SK-N-SH (cell line): ENCODE measurements around the gene ARMC9.

ENCODE experiments used
- EZH2phosphoT487 ChIP-seq: fragments of 200-600 bp; sonication (generic); IDR thresholded peaks from 2 replicates; pipeline ENCODE4 v1.6.1; 2017; ENCODE audit warnings: low read depth, mixed run types, mild to moderate bottlenecking, antibody characterized with exemption, moderate library complexity, borderline replicate concordance
- FOXJ3 ChIP-seq: sonication (generic); formaldehyde crosslinking; IDR thresholded peaks from 2 replicates; pipeline ENCODE4 v1.5.1; 2020; ENCODE audit warnings: mild to moderate bottlenecking, missing genetic modification reagents
- POLR2AphosphoS5 ChIP-seq: IDR thresholded peaks from 2 replicates; pipeline ENCODE4 v1.6.1; 2012; ENCODE audit warnings: low read depth, low read length
- SMC3 ChIP-seq: IDR thresholded peaks from 2 replicates; pipeline ENCODE4 v1.6.1; 2012; ENCODE audit warnings: low read depth, low read length, improper control_type of control experiment
- TF ChIP-seq, protein P1 (sequence below): IDR thresholded peaks from 2 replicates; pipeline ENCODE4 v1.4.0; 2012; ENCODE audit warnings: low read depth, borderline replicate concordance

DNA sequence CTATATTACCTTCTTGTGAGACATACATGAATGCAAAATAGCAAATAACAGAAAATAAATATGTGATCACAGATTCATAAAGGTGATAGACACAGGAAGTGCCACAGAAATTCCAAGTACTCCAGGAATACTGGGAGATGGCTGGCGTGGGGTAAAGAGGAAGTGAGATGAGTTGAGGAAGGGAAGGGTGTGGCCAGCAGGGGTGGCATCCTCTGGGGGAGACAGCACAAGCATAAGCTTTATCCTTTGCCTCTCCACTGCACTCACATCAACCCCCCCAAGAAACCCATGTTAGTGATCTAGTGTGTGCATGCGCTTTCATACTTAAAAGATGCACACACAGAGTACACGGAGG lies 102.3 kb downstream of the ARMC9 start:
- TF ChIP-seq FOXJ3 (no peak), EZH2phosphoT487 (no peak), POLR2AphosphoS5 (no peak), SMC3 (no peak)
- TF ChIP-seq, protein P1, sequence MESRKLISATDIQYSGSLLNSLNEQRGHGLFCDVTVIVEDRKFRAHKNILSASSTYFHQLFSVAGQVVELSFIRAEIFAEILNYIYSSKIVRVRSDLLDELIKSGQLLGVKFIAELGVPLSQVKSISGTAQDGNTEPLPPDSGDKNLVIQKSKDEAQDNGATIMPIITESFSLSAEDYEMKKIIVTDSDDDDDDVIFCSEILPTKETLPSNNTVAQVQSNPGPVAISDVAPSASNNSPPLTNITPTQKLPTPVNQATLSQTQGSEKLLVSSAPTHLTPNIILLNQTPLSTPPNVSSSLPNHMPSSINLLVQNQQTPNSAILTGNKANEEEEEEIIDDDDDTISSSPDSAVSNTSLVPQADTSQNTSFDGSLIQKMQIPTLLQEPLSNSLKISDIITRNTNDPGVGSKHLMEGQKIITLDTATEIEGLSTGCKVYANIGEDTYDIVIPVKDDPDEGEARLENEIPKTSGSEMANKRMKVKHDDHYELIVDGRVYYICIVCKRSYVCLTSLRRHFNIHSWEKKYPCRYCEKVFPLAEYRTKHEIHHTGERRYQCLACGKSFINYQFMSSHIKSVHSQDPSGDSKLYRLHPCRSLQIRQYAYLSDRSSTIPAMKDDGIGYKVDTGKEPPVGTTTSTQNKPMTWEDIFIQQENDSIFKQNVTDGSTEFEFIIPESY, result no peak
